Measurements from ENCODE around the gene RHBDF1. TPM values are rescaled to one million over a fixed set of nuclear protein-coding genes. Genes with fewer than 3 reads are reported as not detected.

Gene RHBDF1
- total and polyA plus RNA-seq, 7 donors, result 9.0 to 24.8 (median 18.3) TPM

- 80 to 85% (median 82%) methylated on average over 5 of the region's 5 CpGs for WGBS, 3 donors
- Histone ChIP-seq H3K4me1 (no peaks in the 10 kb centered on the region), H3K27ac (no peak overlapping the region), H3K27me3 (ENCODE audit: insufficient read depth in 3 of 3, low read length in 2 of 3) (no peaks in the 10 kb centered on the region), H3K36me3 (ENCODE audit: insufficient read depth in 1 of 2, low read depth in 1 of 2) (peaks cover 5 to 42% of the 10 kb centered on the region in 2 donors), H3K4me3 (no peak overlapping the region), H3K9me3 (no peaks in the 10 kb centered on the region)
- no peak for ATAC-seq
- intact Hi-C loops (cut with DNase I), result no loop called here
- no peak for DNase-seq
- no peak for TF ChIP-seq CTCF (IDR thresholded peaks at IDR 0.05)
Observed at GRCh38 chr16:43294-43693, 29.1 kb downstream of the RHBDF1 start.

- H3K4me1 ChIP-seq, result no peaks in the 10 kb centered on the region
- H3K27ac ChIP-seq, result no peak overlapping the region
- TF ChIP-seq CTCF (IDR thresholded peaks at IDR 0.05), result no peak
- 82 to 88% (median 83%) methylated on average over 4 of the region's 4 CpGs for WGBS, 3 donors
- no peak overlapping the region for H3K4me3 ChIP-seq
- H3K36me3 ChIP-seq (ENCODE audit: insufficient read depth in 1 of 2, low read depth in 1 of 2), result peaks cover 5 to 38% of the 10 kb centered on the region in 2 donors
- no peaks in the 10 kb centered on the region for H3K27me3 ChIP-seq (ENCODE audit: insufficient read depth in 3 of 3, low read length in 2 of 3)
- ATAC-seq, result no peak
- no peak for DNase-seq
- H3K9me3 ChIP-seq, result no peaks in the 10 kb centered on the region
- intact Hi-C loops (cut with DNase I), result no loop called here
Observed at GRCh38 chr16:42691-43090, 29.7 kb downstream of the RHBDF1 start.

- intact Hi-C loops (cut with DNase I), result no loop called here
- no peaks in the 10 kb centered on the region for H3K4me1 ChIP-seq
- no peak overlapping the region for H3K27ac ChIP-seq
- no peak for ATAC-seq
- no peaks in the 10 kb centered on the region for H3K27me3 ChIP-seq (ENCODE audit: insufficient read depth in 3 of 3, low read length in 2 of 3)
- peaks cover 5 to 35% of the 10 kb centered on the region in 2 donors for H3K36me3 ChIP-seq (ENCODE audit: insufficient read depth in 1 of 2, low read depth in 1 of 2)
- no peaks in the 10 kb centered on the region for H3K9me3 ChIP-seq
- 86 to 90% (median 90%) methylated on average over 11 of the region's 11 CpGs for WGBS, 3 donors
- TF ChIP-seq CTCF (IDR thresholded peaks at IDR 0.05), result no peak
- H3K4me3 ChIP-seq, result no peak overlapping the region
- no peak for DNase-seq
Observed at GRCh38 chr16:42069-42457, 30.4 kb downstream of the RHBDF1 start.

GRCh38 chr16:41439-42068, 30.9 kb downstream of the RHBDF1 start:
- H3K9me3 ChIP-seq, result no peaks in the 10 kb centered on the region
- TF ChIP-seq CTCF (IDR thresholded peaks at IDR 0.05), result no peak
- H3K4me1 ChIP-seq, result no peaks in the 10 kb centered on the region
- ATAC-seq (no peak), DNase-seq (no peak)
- H3K4me3 ChIP-seq, result no peak overlapping the region
- WGBS, 3 donors, result 79 to 91% (median 81%) methylated on average over 22 of the region's 22 CpGs
- H3K27ac ChIP-seq, result no peak overlapping the region
- intact Hi-C loops (cut with DNase I), result no loop called here
- peaks cover 5 to 30% of the 10 kb centered on the region in 2 donors for H3K36me3 ChIP-seq (ENCODE audit: insufficient read depth in 1 of 2, low read depth in 1 of 2)
- H3K27me3 ChIP-seq (ENCODE audit: insufficient read depth in 3 of 3, low read length in 2 of 3), result no peaks in the 10 kb centered on the region

Data from psoas muscle (tissue), 8 donors.